ENCODE results near the gene OTUB2.

OTUB2 gene

DNA sequence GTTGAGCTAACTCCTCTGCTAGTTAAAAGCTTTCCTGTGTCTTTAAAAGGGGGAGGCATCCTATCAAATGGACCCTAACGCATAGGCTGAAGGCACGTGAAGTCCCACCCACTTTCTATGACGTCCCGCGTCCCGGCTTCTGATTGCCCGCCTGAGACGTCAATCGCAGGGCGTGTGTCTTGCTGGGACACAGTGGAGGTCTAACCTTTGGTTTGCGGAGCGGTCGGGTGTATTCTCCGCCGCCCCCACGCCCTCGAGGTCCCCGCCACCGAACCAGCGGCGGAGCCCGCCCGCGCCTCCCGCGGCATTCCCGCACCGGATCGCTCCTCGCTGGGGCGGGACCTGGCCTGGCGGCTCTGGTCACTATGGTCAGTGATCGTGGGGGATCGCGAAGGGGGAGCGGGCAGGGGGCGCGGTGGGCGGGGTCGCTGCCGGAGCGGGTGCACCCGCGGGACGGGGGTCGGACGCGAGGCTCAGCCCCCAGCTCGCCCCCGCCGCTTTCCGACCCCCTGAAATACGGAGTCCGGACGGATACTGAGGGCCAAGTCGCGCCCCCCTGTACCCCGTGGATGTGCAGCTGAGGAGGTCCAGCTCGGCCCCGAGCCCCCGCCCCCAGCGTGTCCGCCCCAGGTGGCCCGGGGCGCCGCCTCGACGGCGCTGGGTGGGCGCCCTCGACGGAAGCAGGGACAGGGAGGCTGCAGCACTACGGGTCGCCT lies at the start of gene OTUB2:
TSS of gene OTUB2 (plus strand) at position 168 of the 716 bp plus-strand sequence. CDS start at position 366, 198 bp downstream.
- peak; percentile 98 to 99 for DNase-seq

- DNase-seq: no peak
These were observed 49.6 kb upstream of the OTUB2 start, which contains the start of gene ASB2 for GRCh38 chr14:93976477-93977057. TSS of gene ASB2 (minus strand) at chr14:93976570. CDS start at chr14:93964539, 12,031 bp downstream.

DNA sequence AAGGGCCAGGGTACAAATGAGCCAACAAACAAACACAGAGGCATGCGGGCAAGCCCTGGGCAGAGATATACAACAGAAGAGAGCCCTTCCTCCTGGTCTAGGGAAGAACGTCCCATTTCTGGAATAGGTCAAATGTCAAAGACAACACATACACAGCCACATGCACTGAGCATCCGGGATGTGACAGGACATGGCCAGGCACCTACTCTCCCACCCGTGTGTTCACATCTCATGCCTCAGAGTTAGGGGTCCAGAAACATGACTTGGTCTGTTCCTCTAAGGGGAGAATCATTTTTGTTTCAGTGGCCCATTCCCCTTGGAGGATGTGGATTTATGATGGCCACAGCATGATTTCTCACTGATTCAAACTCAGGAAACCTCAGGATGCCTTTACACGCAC lies 49.0 kb upstream of the OTUB2 start:
- no peak for DNase-seq

- peak; percentile 68 to 81 for DNase-seq
These were observed 48.2 kb upstream of the OTUB2 start for GRCh38 chr14:93977790-93978581.

DNA sequence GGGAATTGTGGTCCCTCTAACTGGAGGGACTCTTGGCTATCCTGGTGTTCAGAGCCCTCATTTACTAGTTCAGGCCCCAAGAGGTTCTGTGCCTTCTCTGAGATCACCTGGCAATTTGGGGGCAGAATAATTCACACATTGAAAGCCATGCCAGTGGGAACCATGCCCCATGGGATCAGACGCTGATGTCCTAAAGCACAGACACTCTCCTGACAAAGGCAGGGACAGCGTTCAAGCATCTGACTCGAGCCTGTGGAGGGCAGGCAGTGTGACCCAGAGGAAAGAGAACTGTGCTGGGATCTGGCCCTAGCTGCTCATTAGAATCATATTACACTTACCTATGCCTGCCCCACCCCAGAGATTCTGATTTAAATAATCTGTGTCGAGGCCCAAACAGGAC lies 47.4 kb upstream of the OTUB2 start:
- no peak for DNase-seq

DNA sequence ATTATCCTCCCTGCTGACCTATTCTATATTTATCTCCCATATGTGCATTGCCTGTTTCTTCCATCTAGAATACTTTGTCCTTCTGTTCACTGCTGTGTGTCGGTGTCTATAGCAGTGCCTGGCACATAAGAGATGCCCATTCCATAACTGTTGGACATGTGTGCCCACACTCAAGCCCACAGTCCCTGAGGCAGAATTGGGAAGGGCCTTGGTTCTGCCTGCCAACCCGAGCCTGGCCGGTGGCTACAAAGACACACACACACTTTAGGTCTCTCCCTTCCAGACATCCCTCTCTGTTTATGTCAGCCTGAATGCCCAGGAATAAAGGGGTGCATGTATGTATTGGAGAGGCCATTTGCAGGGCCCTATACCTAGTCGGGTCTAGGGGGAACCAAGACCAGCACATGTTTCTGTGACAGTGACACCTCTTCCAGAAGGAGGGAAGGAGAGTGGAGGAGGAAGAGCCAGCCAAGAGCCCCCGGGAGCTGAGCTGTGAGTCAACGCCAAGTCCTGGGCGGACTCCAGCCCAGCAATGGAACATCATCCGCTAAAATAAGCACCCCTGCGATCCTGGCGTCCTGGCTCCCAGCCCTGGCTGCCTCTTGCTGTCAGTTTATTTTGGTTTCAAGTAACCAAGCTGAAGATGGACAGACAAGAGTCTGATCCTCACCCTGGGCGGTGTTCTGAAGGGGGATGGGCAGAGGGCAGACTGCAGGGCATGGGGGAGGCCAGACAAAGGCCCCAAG lies 45.5 kb upstream of the OTUB2 start:
- no peak for DNase-seq

DNA sequence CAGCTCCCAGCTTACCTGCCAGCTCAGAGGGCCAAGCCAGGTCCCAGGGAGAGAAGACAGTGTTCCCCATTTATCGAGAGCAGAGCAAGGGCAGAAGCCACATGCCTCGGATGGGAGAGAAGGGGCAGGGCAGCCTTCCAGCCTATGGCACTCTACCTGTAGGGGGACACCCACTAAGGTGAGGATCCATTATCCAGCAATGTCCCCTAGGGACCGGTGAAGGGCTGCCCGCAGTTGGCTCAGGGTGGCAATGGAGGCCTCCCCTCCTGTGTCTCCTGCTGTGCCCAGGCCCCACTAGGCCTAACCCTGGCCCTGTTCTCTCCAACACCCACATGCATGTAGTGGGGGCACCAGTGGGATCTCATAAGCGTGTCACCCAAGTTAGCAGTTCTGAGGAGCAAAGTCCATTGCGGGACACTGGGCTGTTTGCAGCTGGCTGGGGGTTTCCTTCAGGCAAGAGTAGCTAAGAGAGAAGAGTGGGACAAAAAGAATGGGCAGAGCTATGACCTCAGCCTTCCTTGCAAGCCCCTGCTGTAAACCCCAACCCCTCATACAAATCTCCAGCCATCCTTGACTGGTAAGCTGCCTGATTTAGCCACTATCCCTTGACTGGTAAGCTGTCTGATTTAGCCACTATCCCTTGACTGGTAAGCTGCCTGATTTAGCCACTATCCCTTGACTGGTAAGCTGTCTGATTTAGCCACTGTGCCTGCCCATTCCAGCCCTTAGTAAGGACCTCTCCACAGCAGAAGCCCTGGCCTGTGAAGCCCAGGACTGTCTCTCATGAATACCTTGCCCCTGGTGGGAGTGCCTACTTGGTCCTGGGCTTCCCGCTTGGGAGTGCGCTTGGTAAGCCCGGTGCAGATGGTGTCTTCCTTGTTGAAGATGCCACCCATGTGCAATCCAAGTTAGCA lies 44.6 kb upstream of the OTUB2 start:
- no peak for DNase-seq

- no peak for DNase-seq
These were observed 43.7 kb upstream of the OTUB2 start for GRCh38 chr14:93982230-93983007.

GRCh38 chr14:93984070-93984469 lies 42.1 kb upstream of the OTUB2 start:
- no peak for DNase-seq

DNA sequence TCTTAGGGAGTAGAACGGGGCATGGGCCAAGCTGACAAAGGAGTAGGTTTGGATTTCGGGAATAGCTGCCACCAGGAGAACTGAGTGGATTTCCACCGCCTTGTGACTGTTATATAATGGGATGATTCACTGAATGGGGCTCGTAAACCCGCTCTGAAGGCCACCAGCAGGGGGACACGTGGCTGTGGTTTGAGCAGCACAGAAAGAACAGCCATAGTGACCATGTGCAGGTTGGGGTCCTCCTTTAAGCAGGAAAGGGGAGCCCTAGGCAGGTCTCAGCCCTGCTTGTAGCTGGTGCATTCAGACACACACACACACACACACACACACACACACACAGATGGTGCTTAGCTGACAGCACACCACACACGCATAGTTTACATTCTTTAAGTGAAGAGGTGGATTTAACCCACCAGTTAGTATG lies 41.1 kb upstream of the OTUB2 start:
- no peak for DNase-seq

DNA sequence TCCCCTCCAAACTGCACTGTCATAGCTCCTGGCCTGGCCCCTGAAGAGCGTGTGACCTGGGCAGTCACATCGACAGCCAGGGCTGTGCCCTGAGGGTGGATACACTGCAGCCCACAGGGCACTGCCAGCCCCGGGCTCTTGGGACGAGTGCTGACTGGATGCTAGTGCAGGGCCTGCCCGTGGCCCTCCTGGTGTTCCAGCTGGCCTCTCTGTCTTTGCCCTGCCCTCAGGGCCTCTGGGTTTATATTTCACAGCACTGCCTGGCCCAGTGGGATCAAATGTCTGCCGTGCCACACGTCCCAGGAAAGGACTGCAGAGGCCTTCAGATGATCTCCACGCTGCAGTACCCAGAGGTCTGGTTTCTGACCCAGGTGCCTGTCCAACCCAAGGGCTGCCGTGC lies 39.2 kb upstream of the OTUB2 start:
- no peak for DNase-seq

GRCh38 chr14:93987376-93987775 lies 38.8 kb upstream of the OTUB2 start:
- DNase-seq: no peak

GRCh38 chr14:93987815-93988476 lies 38.2 kb upstream of the OTUB2 start:
- no peak for DNase-seq

DNA sequence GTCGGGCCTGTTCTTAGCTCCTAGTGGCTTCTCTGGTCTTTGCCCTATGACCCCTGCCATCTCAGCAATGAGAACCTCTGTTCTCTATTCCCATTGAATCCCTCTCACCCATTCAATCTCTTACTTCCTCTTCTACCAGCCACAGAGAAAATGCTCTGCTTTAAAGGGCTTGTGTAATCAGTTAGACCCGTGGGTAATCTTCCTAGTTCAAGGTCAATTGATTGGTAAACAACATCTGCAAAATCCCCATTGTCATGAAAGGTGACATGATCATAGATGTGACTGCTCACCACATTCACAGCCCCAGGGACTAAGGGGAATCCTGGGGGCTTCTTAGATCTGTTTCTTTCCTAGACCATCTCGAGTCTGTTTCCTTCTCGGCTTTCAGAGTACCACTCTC lies 36.2 kb upstream of the OTUB2 start:
- DNase-seq: no peak

GRCh38 chr14:93991212-93991611 lies 34.9 kb upstream of the OTUB2 start:
- no peak for DNase-seq

DNA sequence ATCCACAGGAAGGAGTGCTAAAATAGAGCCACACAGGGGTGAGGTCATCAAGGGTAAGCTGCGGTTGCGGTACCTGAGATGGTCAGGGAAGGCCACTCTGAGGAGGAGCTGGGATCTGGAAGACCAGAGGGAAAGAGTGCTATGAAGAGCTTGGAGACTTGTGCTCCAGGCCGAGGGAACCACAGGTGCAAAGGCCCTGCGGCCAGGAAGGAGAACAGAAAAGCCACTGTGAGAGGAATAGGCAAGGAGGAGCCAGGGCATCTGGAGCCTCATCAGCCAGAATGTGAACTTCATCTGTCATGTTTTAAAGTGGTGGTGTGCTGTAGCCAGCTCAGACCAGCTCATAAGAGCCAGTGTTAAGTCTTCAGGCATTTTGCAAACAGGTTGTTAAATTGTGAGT lies 34.5 kb upstream of the OTUB2 start:
- DNase-seq: no peak

- DNase-seq: no peak
These were observed 32.8 kb upstream of the OTUB2 start for GRCh38 chr14:93993382-93993781.

DNA sequence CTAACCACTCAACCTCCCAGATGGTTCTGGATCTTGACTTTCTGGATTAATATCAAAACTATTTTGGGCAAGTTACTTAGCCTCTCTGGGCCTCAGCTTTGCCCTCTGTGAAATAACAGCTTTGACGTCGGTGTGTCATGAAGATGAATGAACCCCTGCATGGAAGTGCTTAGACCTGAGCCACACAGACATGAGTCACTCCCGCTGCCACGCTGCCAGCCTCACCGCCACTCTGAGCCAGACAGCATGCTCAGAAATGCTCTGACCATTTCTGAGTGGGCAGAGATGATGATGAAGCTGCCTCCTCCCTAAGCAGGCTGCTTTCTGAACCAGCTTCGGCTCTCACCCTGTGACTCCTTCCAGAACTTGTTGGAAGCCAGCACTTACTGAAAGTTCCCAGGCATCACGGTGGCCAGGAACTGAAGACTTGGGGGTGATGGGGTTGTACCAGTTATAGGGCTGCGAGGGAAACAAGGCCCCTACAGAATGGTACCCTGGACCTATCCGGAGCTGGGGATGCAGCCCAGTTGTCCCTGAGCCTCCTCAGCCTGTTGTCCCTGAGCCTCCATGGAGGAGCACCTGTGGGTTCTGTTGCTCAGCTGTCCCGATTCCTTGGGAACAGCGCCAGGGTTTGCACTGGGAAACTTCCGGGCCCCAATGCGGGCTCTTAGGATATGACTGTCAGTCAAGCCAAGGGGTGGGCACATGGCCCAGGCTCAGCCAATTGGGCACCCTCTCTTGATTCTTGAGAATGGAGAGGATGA lies 31.0 kb upstream of the OTUB2 start:
- DNase-seq: no peak

DNA sequence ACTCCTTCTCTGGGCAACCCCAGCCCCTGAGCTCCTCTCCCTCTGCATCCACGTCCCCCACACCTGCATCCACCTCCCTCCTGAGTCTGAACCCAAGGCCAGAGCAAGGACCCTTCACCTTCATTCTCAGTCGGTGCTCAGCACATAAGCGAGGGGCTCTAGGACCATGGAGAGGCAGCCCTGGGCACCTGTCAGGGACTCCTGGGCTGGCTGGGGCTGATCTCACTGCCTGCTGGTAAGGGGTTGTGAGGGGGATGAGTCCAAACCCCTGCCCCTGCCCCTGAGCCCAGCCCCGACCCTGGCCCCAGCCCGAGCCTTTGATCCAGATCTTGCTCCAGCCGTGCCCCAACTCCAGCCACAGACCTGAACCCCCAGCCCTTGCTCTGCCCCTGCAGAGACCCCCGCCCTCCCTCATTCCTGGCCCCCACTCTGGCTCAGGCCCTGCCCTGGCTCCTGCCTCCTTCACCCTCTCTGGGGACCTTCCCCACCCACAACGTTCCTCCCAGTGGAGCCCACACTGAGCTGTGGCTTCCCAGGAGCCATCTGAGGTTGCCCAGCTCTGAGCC lies 29.9 kb upstream of the OTUB2 start:
- no peak for DNase-seq
